Measurements from ENCODE around the gene ZNF770. TPM values are rescaled to one million over a fixed set of nuclear protein-coding genes. Genes with fewer than 3 reads are reported as not detected.
A peak's percentile ranks its signal among the peaks of the same experiment; 100 is the strongest.

The ZNF770 gene
- total and polyA plus RNA-seq, 9 of the 15 experiments (the other 6 are each of a cell fraction or from before 2014, with no cell fraction given): 3.4 to 50.8 (median 40.3) TPM

GRCh38 chr15:34993877-34994276, 5.8 kb upstream of the ZNF770 start (continued):
- TF ChIP-seq KLF6 (CRISPR knock-in tag; IDR thresholded peaks at IDR 0.05; ENCODE audit: borderline replicate concordance) (peak; percentile 88; the same call in 1 of the 2 replicates), PCBP2 (IDR thresholded peaks at IDR 0.05; ENCODE audit: low read depth, low read length, poor library complexity, severe bottlenecking) (no peak), NFE2 (IDR thresholded peaks at IDR 0.05; ENCODE audit: low read depth) (no peak), IRF2 (CRISPR knock-in tag; IDR thresholded peaks at IDR 0.05) (no peak), CC2D1A (IDR thresholded peaks at IDR 0.05) (no peak), GTF2B (IDR thresholded peaks at IDR 0.05; ENCODE audit: extremely low read depth, insufficient read length) (no peak), HDAC8 (tag; IDR thresholded peaks at IDR 0.05) (peak; percentile 86; the same call in 1 of the 2 replicates), ZNF586 (CRISPR knock-in tag; conservative IDR thresholded peaks at IDR 0.05) (0 out of 2 replicates have a peak, but pooled peaks have one; percentile 67), ZNF76 (CRISPR knock-in tag; IDR thresholded peaks at IDR 0.05; ENCODE audit: borderline replicate concordance) (peak; percentile 72; the same call in 1 of the 2 replicates), ZBTB11 (CRISPR knock-in tag; IDR thresholded peaks at IDR 0.05) (peak in 1 of 3 experiments; percentile 63; a peak in 1 of 6 replicates), MAZ (CRISPR knock-in tag; conservative IDR thresholded peaks at IDR 0.05 in 1 of 2, IDR thresholded peaks at IDR 0.05 in 1 of 2) (peak in 1 of 2 experiments; percentile 59; a peak in 1 of 4 replicates), GMEB1 (CRISPR knock-in tag; IDR thresholded peaks at IDR 0.05) (no peak), ZC3H11A (IDR thresholded peaks at IDR 0.05; ENCODE audit: low read depth, low read length) (no peak), SMC3 (conservative IDR thresholded peaks at IDR 0.05; ENCODE audit: insufficient read depth, low read depth, low read length) (no peak), MED1 (CRISPR knock-in tag; IDR thresholded peaks at IDR 0.05; ENCODE audit: borderline replicate concordance) (no peak), TBL1XR1 (IDR thresholded peaks at IDR 0.05; ENCODE audit: low read length in 2 of 2) (no peak), SAFB2 (IDR thresholded peaks at IDR 0.05; ENCODE audit: borderline replicate concordance, low read depth, low read length, severe bottlenecking) (no peak), ZFX (CRISPR knock-in tag; IDR thresholded peaks at IDR 0.05) (no peak), TEAD2 (tag; IDR thresholded peaks at IDR 0.05) (0 out of 2 replicates have a peak, but pooled peaks have one; percentile 64), ZNF134 (CRISPR knock-in tag; conservative IDR thresholded peaks at IDR 0.05) (no peak), FOXA3 (CRISPR knock-in tag; conservative IDR thresholded peaks at IDR 0.05 in 1 of 2, IDR thresholded peaks at IDR 0.05 in 1 of 2) (no peak), NR2C2 (CRISPR knock-in tag; IDR thresholded peaks at IDR 0.05) (no peak), NR2C2 (tag; IDR thresholded peaks at IDR 0.05) (peak; percentile 36; the same call in 1 of the 2 replicates)

All from K562 (cell line).